ENCODE data around the gene TSR1. TPM values are rescaled to one million over a fixed set of nuclear protein-coding genes. Genes with fewer than 3 reads are reported as not detected.

Gene TSR1
- total and polyA plus RNA-seq, 9 donors, result 11.3 to 31.0 (median 23.2) TPM

GRCh38 chr17:2343421-2343820, 7.2 kb upstream of the TSR1 start:
- Histone ChIP-seq H3K9me3 (no peaks in the 10 kb centered on the region), H3K27ac (no peak overlapping the region), H3K4me1 (ENCODE audit: insufficient read depth) (no peaks in the 10 kb centered on the region), H3K27me3 (no peaks in the 10 kb centered on the region), H3K36me3 (no peaks in the 10 kb centered on the region), H3K4me3 (no peak overlapping the region)
- WGBS, 3 donors, result 67 to 69% (median 68%) methylated on average over 5 of the region's 5 CpGs
- peak in 1 of 5 donors; percentile 16 for DNase-seq
- intact Hi-C loops (cut with DNase I), result no loop called here
- TF ChIP-seq CTCF (IDR thresholded peaks at IDR 0.05) (no peak), POLR2A (IDR thresholded peaks at IDR 0.05) (no peak)

DNA sequence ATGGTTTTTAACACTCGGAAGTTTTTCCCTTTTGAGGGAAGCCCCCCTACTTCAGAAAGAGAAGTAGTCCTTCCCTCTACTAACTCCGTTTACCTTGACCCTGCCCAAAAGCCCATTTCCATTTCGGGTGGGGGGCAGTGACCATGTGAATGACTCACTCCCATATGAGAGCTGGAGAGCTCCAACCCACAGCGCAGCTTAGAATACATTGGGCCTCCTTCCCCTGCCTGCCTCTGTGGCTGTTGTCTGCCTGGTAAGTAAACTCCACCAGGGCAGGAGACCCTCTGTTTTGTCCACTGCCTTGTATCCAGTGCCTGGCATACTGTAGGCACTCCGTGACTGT, 2.0 kb upstream of the TSR1 start:
- WGBS, 3 donors, result 8 to 10% (median 9%) methylated on average over 5 of the region's 5 CpGs
- no peaks in the 10 kb centered on the region for H3K27me3 ChIP-seq
- peak overlapping the region; percentile 76 for H3K4me3 ChIP-seq
- TF ChIP-seq EP300 (IDR thresholded peaks at IDR 0.05) (no peak), POLR2A (IDR thresholded peaks at IDR 0.05) (no peak), CTCF (IDR thresholded peaks at IDR 0.05) (no peak)
- peaks cover 5% of the 10 kb centered on the region for H3K4me1 ChIP-seq (ENCODE audit: insufficient read depth)
- H3K9me3 ChIP-seq, result no peaks in the 10 kb centered on the region
- H3K27ac ChIP-seq, result peak overlapping the region; percentile 73 to 86
- peak in 2 of 5 donors; percentile 41 to 47 for DNase-seq
- intact Hi-C loops (cut with DNase I), result no loop called here
- no peaks in the 10 kb centered on the region for H3K36me3 ChIP-seq

GRCh38 chr17:2337544-2338314, 1.5 kb upstream of the TSR1 start:
- no peak for TF ChIP-seq EP300 (IDR thresholded peaks at IDR 0.05)
- no peak for TF ChIP-seq CTCF (IDR thresholded peaks at IDR 0.05)
- no peak for TF ChIP-seq POLR2A (IDR thresholded peaks at IDR 0.05)
- H3K36me3 ChIP-seq, result no peaks in the 10 kb centered on the region
- no peaks in the 10 kb centered on the region for H3K27me3 ChIP-seq
- no peaks in the 10 kb centered on the region for H3K9me3 ChIP-seq
- peak overlapping the region; percentile 73 to 86 for H3K27ac ChIP-seq
- DNase-seq, result peak; percentile 64 to 80 (median 72)
- peak overlapping the region; percentile 76 for H3K4me3 ChIP-seq
- peaks cover 5% of the 10 kb centered on the region for H3K4me1 ChIP-seq (ENCODE audit: insufficient read depth)
- intact Hi-C loops (cut with DNase I), result no loop called here
- 0 to 1% (median 1%) methylated on average over 28 to 92 of the region's 92 CpGs for WGBS, 3 donors

GRCh38 chr17:2336852-2337543, 741 bp upstream of the TSR1 start, which contains the start of gene SGSM2:
Gene SGSM2 (plus strand): TSS chr17:2337501. CDS start chr17:2337689, 188 bp downstream.
- WGBS, 3 donors, result 0 to 1% (median 0%) methylated on average over 29 to 77 of the region's 77 CpGs
- no peaks in the 10 kb centered on the region for H3K27me3 ChIP-seq
- intact Hi-C loops (cut with DNase I), result no loop called here
- H3K27ac ChIP-seq, result peak within 1 kb of the TSS; percentile 73 to 86
- DNase-seq, result peak; percentile 64 to 83 (median 73)
- TF ChIP-seq CTCF (IDR thresholded peaks at IDR 0.05) (no peak), EP300 (IDR thresholded peaks at IDR 0.05) (no peak), POLR2A (IDR thresholded peaks at IDR 0.05) (no peak)
- H3K4me3 ChIP-seq, result peak within 1 kb of the TSS; percentile 76
- H3K36me3 ChIP-seq, result no peaks in the 10 kb centered on the region
- H3K9me3 ChIP-seq, result no peaks in the 10 kb centered on the region
- peaks cover 5% of the 10 kb centered on the region for H3K4me1 ChIP-seq (ENCODE audit: insufficient read depth)

Measured in ovary (tissue), 9 donors.